HEK293 (cell line): ENCODE results near the gene PTH2.

Experiments used
- CTCF ChIA-PET: fragments of 350-600 bp; formaldehyde crosslinking; extraction: SDS; loops from one replicate; lab custom pipeline; 2021; ENCODE audit warnings: antibody characterized with exemption; lab: Yijun Ruan, JAX
- POLR2A ChIA-PET: fragments of 300-600 bp; formaldehyde crosslinking; extraction: SDS; loops from one replicate; lab custom pipeline; 2020; ENCODE audit warnings: antibody characterized with exemption, inconsistent platforms; lab: Yijun Ruan, JAX
- H3K27ac ChIP-seq: fragments of 200-500 bp; sonication (Bioruptor generic); 2 replicates; pipeline ENCODE4 v1.5.1; 2014; ENCODE audit warnings: low read depth, low read length, control low read depth, inconsistent platforms; ENCODE audit errors: extremely low read depth
- H3K36me3 ChIP-seq, 2 experiments: fragments of 200-500 bp in 1 of 2; sonication (Bioruptor generic) in 1 of 2; 1 replicate in 1 of 2; 2 replicates in 1 of 2; pipeline ENCODE4 v1.5.1; 2014 to 2017; ENCODE audit warnings: inconsistent platforms in 2 of 2, low read length in 2 of 2; ENCODE audit not compliant: control insufficient read depth in 2 of 2, insufficient read depth in 1 of 2
- H3K4me1 ChIP-seq: fragments of 200-500 bp; sonication (Bioruptor generic); 2 replicates; pipeline ENCODE4 v1.5.1; 2014; ENCODE audit warnings: mild to moderate bottlenecking, low read length, inconsistent platforms; ENCODE audit not compliant: control insufficient read depth, insufficient read depth
- H3K4me3 ChIP-seq: 2 replicates; pipeline ENCODE4 v1.5.1; 2011; ENCODE audit warnings: low read depth, mild to moderate bottlenecking, control low read depth, low read length, moderate library complexity
- H3K9me3 ChIP-seq: fragments of 200-500 bp; sonication (Bioruptor generic); 2 replicates; pipeline ENCODE4 v1.5.1; 2014; ENCODE audit warnings: low read depth, low read length, inconsistent platforms; ENCODE audit not compliant: control insufficient read depth, insufficient read depth
- EGR2 ChIP-seq: fragments of 450-650 bp; formaldehyde crosslinking; IDR thresholded peaks from 2 replicates; pipeline ENCODE4 v1.5.1; 2016; ENCODE audit warnings: low read depth, missing biosample characterization, missing genetic modification characterization
- KLF1 ChIP-seq: fragments of 450-650 bp; formaldehyde crosslinking; IDR thresholded peaks from 2 replicates; pipeline ENCODE4 v1.5.1; 2016; ENCODE audit warnings: missing biosample characterization, missing genetic modification characterization
- KLF8 ChIP-seq: fragments of 450-650 bp; formaldehyde crosslinking; IDR thresholded peaks from 2 replicates; pipeline ENCODE4 v1.5.1; 2016; ENCODE audit warnings: missing biosample characterization, missing genetic modification characterization
- KLF9 ChIP-seq: fragments of 450-650 bp; formaldehyde crosslinking; IDR thresholded peaks from 2 replicates; pipeline ENCODE4 v1.5.1; 2016; ENCODE audit warnings: missing biosample characterization, missing genetic modification characterization, low read depth
- SP2 ChIP-seq: fragments of 450-650 bp; formaldehyde crosslinking; IDR thresholded peaks from 2 replicates; pipeline ENCODE4 v1.5.1; 2016; ENCODE audit warnings: missing biosample characterization, missing genetic modification characterization
- ZFHX2 ChIP-seq: fragments of 450-650 bp; formaldehyde crosslinking; conservative IDR thresholded peaks from 2 replicates; pipeline ENCODE4 v1.5.1; 2016; ENCODE audit warnings: missing biosample characterization, missing genetic modification characterization
- ZNF146 ChIP-seq: fragments of 450-650 bp; formaldehyde crosslinking; IDR thresholded peaks from 2 replicates; pipeline ENCODE4 v1.5.1; 2016; ENCODE audit warnings: missing biosample characterization, missing genetic modification characterization
- ZNF26 ChIP-seq: fragments of 450-650 bp; formaldehyde crosslinking; IDR thresholded peaks from 2 replicates; pipeline ENCODE4 v1.5.1; 2016; ENCODE audit warnings: missing biosample characterization, missing genetic modification characterization
- ZNF292 ChIP-seq: fragments of 450-650 bp; formaldehyde crosslinking; IDR thresholded peaks from 2 replicates; pipeline ENCODE4 v1.5.1; 2016; ENCODE audit warnings: low read depth, missing biosample characterization, missing genetic modification characterization, borderline replicate concordance
- ZNF324 ChIP-seq: fragments of 450-650 bp; formaldehyde crosslinking; IDR thresholded peaks from 2 replicates; pipeline ENCODE4 v1.5.1; 2016; ENCODE audit warnings: missing biosample characterization, missing genetic modification characterization
- ZNF624 ChIP-seq: fragments of 450-650 bp; formaldehyde crosslinking; IDR thresholded peaks from 2 replicates; pipeline ENCODE4 v1.5.1; 2017; ENCODE audit warnings: missing biosample characterization, missing genetic modification characterization
- ZNF645 ChIP-seq: fragments of 450-650 bp; formaldehyde crosslinking; IDR thresholded peaks from 2 replicates; pipeline ENCODE4; 2016; ENCODE audit warnings: missing biosample characterization, missing genetic modification characterization
- TF ChIP-seq, protein P1 (sequence below): fragments of 450-650 bp; formaldehyde crosslinking; IDR thresholded peaks from 2 replicates; pipeline ENCODE4 v1.5.1; 2016; ENCODE audit warnings: missing biosample characterization, missing genetic modification characterization, borderline replicate concordance
- TF ChIP-seq, protein P2 (sequence below): fragments of 450-650 bp; formaldehyde crosslinking; IDR thresholded peaks from 2 replicates; pipeline ENCODE4 v1.5.1; 2017; ENCODE audit warnings: missing biosample characterization, missing genetic modification characterization

Gene PTH2

GRCh38 chr19:49435670-49436069 lies 12.4 kb upstream of the PTH2 start:
- TF ChIP-seq ZNF292 (tag by site-specific recombination) = no peak
- TF ChIP-seq, protein P1, sequence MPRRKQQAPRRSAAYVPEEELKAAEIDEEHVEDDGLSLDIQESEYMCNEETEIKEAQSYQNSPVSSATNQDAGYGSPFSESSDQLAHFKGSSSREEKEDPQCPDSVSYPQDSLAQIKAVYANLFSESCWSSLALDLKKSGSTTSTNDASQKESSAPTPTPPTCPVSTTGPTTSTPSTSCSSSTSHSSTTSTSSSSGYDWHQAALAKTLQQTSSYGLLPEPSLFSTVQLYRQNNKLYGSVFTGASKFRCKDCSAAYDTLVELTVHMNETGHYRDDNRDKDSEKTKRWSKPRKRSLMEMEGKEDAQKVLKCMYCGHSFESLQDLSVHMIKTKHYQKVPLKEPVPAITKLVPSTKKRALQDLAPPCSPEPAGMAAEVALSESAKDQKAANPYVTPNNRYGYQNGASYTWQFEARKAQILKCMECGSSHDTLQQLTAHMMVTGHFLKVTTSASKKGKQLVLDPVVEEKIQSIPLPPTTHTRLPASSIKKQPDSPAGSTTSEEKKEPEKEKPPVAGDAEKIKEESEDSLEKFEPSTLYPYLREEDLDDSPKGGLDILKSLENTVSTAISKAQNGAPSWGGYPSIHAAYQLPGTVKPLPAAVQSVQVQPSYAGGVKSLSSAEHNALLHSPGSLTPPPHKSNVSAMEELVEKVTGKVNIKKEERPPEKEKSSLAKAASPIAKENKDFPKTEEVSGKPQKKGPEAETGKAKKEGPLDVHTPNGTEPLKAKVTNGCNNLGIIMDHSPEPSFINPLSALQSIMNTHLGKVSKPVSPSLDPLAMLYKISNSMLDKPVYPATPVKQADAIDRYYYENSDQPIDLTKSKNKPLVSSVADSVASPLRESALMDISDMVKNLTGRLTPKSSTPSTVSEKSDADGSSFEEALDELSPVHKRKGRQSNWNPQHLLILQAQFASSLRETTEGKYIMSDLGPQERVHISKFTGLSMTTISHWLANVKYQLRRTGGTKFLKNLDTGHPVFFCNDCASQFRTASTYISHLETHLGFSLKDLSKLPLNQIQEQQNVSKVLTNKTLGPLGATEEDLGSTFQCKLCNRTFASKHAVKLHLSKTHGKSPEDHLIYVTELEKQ (tag by site-specific recombination) = no peak
- no peak for TF ChIP-seq ZNF26
- Histone ChIP-seq H3K9me3 (no peaks in the 10 kb centered on the region), H3K4me3 (no peak overlapping the region), H3K27ac (no peak overlapping the region), H3K36me3 (no peaks in the 10 kb centered on the region), H3K4me1 (no peaks in the 10 kb centered on the region)
- CTCF ChIA-PET = interaction anchor here (0.6 to 1.2 kb wide), 3 partner anchors 11 to 44 kb away, joined by 3 to 4 read pairs (median 3); no protein-coding TSS in a partner anchor
- POLR2A ChIA-PET = interaction anchor here (1.1 to 1.3 kb wide), 3 partner anchors 10 to 74 kb away, joined by 3 to 4 read pairs (median 3); partner anchors contain the start of genes ALDH16A1 and GFY

DNA sequence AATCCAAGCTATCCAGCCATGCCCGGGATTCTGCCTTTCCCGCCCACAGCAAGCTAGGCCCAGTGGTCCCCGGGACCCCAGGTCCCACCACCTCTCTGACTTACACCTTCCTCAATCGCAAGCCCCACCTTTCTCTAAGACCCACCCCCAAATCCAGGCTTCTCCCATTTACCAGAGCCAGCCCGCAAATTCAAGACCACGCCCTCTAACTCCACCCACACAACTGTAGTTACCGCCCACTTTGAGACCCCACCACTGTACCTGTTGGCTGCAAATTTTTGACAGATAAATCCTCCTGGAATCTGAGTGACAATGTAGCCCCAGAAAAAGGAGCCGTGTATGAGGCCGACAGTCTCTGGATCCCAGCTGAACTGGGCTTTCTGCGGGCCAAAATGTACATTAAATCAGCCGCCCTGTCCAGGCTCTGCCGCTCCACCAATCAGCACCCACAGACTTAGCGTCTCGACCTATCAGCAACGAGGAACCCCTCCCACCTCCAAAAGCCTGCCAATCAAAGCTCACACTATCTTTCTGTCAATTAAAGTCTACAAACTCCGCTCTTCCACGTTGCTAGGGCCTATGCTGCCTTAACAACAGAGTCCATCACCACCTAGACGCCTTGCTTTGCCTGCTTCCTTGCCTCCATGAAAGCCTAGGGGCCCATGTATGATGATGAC lies 11.8 kb upstream of the PTH2 start:
- ChIA-PET POLR2A (interaction anchor here (1.3 kb wide), 1 partner anchor 18 kb away, joined by 3 read pairs; the partner anchor contains the start of gene ALDH16A1), CTCF (interaction anchor here (1.0 to 1.2 kb wide), 2 partner anchors 11 to 17 kb away, joined by 3 to 4 read pairs; no protein-coding TSS in a partner anchor)
- Histone ChIP-seq H3K4me1 (no peaks in the 10 kb centered on the region), H3K27ac (no peak overlapping the region), H3K36me3 (no peaks in the 10 kb centered on the region), H3K4me3 (no peak overlapping the region), H3K9me3 (no peaks in the 10 kb centered on the region)
- TF ChIP-seq ZFHX2 (tag by site-specific recombination) (peak; percentile 54), ZNF624 (tag by site-specific recombination) (no peak), EGR2 (tag by site-specific recombination) (0 out of 2 replicates have a peak, but pooled peaks have one; percentile 33), KLF8 (tag by site-specific recombination) (0 out of 2 replicates have a peak, but pooled peaks have one; percentile 49), KLF1 (tag by site-specific recombination) (peak; percentile 86), ZNF324 (no peak), ZNF146 (tag by site-specific recombination) (no peak), ZNF645 (tag by site-specific recombination) (no peak), KLF9 (0 out of 2 replicates have a peak, but pooled peaks have one; percentile 35), SP2 (tag by site-specific recombination) (peak; percentile 73)
- TF ChIP-seq, protein P2, sequence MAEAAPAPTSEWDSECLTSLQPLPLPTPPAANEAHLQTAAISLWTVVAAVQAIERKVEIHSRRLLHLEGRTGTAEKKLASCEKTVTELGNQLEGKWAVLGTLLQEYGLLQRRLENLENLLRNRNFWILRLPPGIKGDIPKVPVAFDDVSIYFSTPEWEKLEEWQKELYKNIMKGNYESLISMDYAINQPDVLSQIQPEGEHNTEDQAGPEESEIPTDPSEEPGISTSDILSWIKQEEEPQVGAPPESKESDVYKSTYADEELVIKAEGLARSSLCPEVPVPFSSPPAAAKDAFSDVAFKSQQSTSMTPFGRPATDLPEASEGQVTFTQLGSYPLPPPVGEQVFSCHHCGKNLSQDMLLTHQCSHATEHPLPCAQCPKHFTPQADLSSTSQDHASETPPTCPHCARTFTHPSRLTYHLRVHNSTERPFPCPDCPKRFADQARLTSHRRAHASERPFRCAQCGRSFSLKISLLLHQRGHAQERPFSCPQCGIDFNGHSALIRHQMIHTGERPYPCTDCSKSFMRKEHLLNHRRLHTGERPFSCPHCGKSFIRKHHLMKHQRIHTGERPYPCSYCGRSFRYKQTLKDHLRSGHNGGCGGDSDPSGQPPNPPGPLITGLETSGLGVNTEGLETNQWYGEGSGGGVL = no peak
